GM19240 (cell line): Measurements from ENCODE around the gene LLGL1.

ENCODE experiments used
- DNase-seq: peaks from one replicate; pipeline ENCODE4 v3.0.0; 2011; ENCODE audit warnings: low spot score; ENCODE audit not compliant: insufficient read length

LLGL1 gene

DNA sequence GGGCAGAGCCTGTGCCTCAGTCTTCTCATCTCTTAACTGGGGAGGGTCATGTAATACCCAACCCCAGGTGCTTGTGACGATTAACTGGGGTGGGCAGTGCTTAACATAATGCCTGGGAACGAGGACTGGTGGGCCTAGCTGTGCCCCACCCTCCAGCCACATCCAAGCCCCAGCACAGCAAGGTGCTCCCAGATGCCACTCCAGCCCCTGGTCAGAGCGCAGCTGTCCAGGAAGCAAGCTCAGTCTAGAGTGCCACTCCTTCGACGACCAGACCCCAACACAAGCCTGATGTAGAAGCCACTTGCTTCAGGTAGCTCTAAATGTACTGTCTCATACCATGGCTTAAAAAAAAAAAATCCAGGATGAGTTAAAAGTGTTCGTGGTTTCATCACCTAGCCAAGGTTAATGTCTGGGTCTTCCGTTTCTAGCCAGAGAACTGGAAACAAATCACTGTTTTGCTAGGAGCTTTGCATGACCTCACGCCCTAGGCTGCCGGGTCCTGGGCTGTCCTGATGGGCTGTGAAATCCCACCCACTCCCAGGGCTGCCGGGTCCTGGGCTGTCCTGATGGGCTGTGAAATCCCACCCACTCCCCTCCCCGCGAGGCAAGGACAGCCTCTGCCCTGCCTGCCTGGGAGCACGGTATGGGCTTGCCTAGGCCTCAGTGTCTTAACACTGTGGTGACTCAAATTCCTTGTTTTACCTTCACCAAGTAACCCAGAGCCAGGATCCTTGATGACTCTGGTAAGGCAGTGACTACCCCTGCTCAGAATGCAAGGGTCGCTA is 42.7 kb downstream of the LLGL1 start:
- DNase-seq: no peak

DNA sequence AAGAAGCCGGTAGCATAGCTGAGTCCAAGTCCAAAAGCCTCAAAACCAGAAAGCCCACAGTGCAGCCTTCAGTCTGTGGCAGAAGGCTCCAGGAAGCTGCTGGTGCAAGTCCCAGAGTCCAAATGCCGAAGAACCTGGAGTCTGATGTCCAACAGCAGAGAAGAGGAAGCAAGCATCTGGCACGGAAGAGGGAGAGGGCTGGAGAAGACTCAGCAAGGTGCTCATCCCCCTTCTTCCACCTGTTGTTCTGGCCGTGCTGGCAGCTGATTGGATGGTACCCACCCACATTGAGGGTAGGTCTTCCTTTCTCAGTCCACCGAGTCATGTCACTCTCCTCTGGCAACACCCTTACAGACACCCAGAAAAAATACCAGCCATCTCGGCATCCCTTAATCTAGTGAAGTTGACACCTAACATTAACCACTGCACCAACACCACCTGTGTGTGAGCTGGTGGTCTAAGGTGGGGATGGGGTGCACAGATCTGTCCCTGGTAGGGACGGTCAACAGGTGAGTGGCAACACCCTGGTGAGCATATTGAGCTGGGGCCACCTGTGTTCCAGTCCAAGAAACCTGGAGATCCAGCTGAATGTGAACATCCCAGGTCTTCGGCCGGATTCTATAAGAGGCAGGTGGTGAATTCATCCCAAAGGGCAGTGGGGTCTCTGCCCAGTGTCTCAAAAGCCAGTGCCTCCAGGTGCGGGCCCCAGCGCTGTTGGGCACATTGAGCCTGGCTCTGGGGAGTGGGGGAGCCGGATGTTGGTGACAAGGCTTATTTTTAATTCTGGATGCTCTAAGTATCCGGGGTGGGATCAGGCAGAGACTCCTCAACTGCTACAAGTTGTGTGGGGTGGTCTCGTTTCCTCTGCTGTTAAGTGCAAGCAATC is 44.9 kb downstream of the LLGL1 start:
- no peak for DNase-seq

DNA sequence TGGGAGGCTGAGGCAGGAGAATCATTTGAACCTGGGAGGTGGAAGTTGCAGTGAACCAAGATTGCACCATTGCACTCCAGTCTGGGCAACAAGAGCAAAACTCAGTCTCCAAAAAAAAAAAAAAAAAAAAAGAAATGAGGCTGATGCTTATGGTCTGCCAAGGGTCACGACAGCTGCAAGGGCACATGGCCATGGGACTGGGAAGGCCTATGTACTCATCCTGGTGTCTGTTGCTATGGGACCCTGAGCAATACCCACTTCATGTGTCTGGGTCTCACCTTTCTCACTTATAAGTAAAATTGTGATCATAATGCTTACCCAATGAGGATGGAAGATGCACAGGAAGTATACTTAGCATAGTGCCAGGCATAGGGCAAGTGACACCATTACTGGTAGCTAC is 51.6 kb downstream of the LLGL1 start:
- DNase-seq: no peak

DNA sequence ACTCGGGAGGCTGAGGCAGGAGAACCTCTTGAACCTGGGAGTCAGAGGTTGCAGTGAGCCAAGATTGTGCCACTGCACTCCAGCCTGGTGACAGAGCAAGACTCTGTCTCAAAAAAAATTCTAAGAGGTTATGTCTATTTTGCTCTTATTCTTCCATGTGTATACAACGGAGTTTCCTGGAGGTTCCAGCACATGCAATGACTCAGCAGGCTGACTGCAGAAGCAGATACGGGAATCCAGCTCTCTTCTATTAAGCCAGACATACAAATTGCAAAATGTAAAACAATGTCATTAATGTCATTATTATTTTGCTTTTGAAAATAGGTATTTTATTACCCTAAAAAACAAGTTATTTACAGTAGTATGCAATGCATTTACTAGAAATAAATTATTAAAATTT is 53.4 kb downstream of the LLGL1 start:
- DNase-seq: no peak

DNA sequence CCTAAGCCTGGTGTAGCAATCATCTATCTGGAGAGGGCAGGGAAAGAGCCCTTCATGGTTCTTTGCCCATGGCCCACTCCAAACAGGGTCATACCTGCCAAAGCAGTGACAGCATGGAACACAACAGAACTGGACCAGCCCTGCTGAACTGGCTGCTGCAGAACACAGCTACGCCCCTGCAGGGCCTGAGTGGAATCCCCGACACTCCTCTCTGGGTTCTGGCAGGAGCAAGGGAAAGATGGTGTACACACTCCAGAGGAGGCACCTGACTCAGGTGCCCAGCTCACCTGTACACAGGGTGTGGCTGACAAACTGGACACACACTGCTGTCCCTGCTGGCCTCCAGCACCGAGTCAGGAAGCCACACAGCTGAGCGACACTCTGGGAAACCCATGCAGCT is 54.8 kb downstream of the LLGL1 start:
- no peak for DNase-seq

DNA sequence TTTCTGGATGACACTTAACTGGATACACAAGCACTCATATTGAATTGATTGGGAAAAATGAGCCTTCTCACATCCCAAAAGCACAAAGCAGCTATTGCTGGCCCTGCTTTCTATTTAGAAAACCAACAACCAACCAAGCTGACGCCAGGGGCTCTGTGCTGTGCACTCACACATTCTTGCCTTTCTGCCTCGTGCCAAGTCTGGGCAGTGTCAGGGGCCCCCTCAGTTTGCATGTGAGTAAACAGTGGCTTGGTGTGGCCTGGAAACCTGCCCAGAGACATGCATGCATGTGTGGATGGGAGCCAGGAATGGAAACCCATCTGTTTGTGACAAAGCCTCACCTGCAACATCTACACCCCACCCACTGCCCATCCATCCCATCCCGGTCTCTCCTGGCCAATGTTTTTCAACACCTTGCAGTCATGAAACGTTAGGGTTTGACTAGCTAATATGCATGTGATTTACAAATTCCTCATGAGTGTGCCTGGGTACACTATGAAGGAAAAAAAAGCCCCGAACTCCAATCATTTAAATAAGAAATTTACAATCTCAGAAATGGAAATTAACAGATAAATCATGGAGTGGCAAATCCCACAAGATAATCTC is 55.4 kb downstream of the LLGL1 start:
- no peak for DNase-seq

DNA sequence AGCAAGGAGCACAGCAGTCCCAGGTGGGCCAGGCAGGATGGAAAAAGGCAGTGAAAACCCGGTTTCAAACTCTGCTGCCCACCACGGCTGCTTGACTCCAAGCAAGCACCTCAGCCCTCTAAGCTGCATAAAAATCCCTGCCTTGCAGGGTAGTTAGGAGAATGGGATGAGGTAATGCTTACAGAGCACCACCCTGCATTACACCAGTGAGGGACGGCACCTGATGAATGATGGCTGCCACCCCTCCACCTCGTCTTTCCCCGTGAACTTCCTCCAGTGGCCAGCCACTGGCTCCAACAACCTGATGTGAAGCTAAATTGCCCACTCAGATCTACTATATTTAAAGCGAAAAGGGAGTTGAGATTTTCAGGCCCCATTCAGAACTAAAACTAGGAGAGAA is 56.4 kb downstream of the LLGL1 start:
- no peak for DNase-seq

DNA sequence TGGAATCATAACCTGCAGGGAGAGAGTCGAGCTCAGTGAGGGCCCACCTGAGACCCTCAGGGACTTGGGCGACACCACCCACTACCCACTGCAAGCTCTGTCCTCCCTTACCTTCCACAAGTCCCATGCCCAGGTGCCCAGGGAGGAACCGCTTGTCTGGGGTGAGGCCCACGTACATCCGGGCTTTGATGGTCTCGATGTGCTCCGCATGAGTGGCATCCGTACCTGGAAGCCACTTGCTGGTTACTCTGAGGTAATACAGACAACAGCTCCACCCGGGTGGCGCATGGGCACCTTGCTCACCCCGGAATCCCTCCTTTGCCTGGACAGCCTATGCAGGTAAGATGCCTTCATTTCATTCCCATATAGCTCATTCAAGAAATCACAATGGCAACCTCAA is 59.9 kb downstream of the LLGL1 start:
- DNase-seq: no peak

DNA sequence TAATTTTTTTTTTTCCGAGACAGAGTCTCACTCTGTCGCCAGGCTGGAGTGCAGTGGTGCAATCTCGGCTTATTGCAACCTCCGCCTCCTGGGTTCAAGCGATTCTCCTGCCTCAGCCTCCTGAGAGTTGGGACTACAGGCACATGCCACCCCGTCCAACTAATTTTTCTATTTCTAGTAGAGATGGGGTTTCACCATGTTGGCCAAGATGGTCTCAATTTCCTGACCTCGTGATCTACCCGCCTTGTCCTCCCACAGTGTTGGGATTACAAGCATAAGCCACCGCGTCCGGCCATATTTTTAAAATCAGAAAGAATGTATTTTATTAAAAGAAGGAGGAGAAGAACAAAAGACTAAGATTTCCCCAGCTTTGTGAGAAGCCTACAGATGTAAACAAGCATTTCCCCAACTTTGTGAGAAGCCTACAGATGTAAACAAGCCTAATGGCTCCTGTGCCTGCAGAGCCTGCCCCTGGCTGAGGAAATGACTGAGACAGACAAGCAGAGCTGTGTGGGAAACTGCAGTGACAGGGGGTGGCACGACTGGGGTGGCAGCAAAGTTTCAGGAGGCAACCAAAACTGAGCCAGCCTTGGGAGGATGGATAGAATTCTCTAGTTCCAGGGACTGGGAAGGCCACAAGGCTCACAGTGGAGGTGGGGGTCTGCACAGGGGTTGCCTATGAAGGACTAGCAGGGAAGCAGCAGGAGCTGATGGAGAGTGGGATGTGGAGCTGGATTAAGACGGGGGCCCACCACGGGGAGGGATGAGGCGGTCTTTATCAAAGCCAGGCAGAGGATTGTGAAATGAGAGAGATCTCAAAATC is 66.5 kb downstream of the LLGL1 start:
- DNase-seq: no peak
